Ishikawa (cell line): ENCODE results near the gene CHST15.

Experiments used
- CEBPB ChIP-seq: IDR thresholded peaks from 2 replicates; pipeline ENCODE4 v1.6.1; 2012
- CREB1 ChIP-seq: IDR thresholded peaks from 2 replicates; pipeline ENCODE4 v1.6.1; 2012; ENCODE audit warnings: low read depth
- EGR1 ChIP-seq: IDR thresholded peaks from 2 replicates; pipeline ENCODE4 v1.6.1; 2012
- EP300 ChIP-seq: IDR thresholded peaks from 2 replicates; pipeline ENCODE4 v1.6.1; 2012; ENCODE audit warnings: borderline replicate concordance
- FOXM1 ChIP-seq: IDR thresholded peaks from 2 replicates; pipeline ENCODE4 v1.6.1; 2012; ENCODE audit warnings: low read depth, borderline replicate concordance
- NFIC ChIP-seq: IDR thresholded peaks from 2 replicates; pipeline ENCODE4 v1.6.1; 2012
- RAD21 ChIP-seq: IDR thresholded peaks from 2 replicates; pipeline ENCODE4 v1.6.1; 2012; ENCODE audit warnings: low read depth
- TAF1 ChIP-seq: IDR thresholded peaks from 2 replicates; pipeline ENCODE4 v1.6.1; 2012; ENCODE audit warnings: low read depth, mild to moderate bottlenecking
- TCF12 ChIP-seq: IDR thresholded peaks from 2 replicates; pipeline ENCODE4 v1.6.1; 2012; ENCODE audit warnings: low read depth
- TEAD4 ChIP-seq: IDR thresholded peaks from 2 replicates; pipeline ENCODE4 v1.6.1; 2012
- YY1 ChIP-seq: IDR thresholded peaks from 2 replicates; pipeline ENCODE4 v1.6.1; 2012; ENCODE audit warnings: low read depth
- ZBTB7A ChIP-seq: IDR thresholded peaks from 2 replicates; pipeline ENCODE4 v1.6.1; 2012; ENCODE audit warnings: low read depth
- TF ChIP-seq, protein P1 (sequence below): IDR thresholded peaks from 2 replicates; pipeline ENCODE4 v1.6.1; 2012
- TF ChIP-seq, protein P2 (sequence below): IDR thresholded peaks from 2 replicates; pipeline ENCODE4 v1.6.1; 2012; ENCODE audit warnings: low read depth, mild to moderate bottlenecking
- TF ChIP-seq, protein P3 (sequence below): IDR thresholded peaks from 2 replicates; pipeline ENCODE4 v1.6.1; 2012

CHST15 gene

DNA sequence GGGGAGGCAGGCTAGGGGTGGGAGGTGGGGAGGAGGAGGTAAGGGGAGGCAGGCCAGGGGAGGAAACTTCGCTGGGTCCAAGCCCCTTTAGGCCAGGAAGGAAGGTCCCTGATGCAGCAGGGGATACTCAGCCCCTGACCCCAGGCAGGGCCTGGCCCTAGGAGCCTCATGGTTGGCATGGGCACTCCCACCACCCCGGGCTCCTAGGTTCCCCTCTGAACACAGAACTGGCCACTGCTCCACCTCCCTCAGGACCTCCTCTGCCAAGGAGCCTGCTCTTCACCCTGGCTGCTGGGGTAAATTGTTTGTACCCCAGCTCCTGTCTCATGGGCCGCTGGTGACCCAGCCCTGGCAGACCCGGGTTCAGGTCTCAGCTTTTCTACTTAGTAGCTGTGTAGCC, 25.8 kb upstream of the CHST15 start:
- TF ChIP-seq TEAD4 = no peak
- no peak for TF ChIP-seq NFIC

GRCh38 chr10:124117833-124118232, 24.4 kb upstream of the CHST15 start:
- TF ChIP-seq, protein P1, sequence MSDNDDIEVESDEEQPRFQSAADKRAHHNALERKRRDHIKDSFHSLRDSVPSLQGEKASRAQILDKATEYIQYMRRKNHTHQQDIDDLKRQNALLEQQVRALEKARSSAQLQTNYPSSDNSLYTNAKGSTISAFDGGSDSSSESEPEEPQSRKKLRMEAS = 0 out of 2 replicates have a peak, but pooled peaks have one; percentile 32
- TF ChIP-seq CEBPB (peak; percentile 84), ZBTB7A (no peak)

- TF ChIP-seq TEAD4 = no peak
- TF ChIP-seq EGR1 = no peak
- TF ChIP-seq FOXM1 = no peak
- TF ChIP-seq, protein P2, sequence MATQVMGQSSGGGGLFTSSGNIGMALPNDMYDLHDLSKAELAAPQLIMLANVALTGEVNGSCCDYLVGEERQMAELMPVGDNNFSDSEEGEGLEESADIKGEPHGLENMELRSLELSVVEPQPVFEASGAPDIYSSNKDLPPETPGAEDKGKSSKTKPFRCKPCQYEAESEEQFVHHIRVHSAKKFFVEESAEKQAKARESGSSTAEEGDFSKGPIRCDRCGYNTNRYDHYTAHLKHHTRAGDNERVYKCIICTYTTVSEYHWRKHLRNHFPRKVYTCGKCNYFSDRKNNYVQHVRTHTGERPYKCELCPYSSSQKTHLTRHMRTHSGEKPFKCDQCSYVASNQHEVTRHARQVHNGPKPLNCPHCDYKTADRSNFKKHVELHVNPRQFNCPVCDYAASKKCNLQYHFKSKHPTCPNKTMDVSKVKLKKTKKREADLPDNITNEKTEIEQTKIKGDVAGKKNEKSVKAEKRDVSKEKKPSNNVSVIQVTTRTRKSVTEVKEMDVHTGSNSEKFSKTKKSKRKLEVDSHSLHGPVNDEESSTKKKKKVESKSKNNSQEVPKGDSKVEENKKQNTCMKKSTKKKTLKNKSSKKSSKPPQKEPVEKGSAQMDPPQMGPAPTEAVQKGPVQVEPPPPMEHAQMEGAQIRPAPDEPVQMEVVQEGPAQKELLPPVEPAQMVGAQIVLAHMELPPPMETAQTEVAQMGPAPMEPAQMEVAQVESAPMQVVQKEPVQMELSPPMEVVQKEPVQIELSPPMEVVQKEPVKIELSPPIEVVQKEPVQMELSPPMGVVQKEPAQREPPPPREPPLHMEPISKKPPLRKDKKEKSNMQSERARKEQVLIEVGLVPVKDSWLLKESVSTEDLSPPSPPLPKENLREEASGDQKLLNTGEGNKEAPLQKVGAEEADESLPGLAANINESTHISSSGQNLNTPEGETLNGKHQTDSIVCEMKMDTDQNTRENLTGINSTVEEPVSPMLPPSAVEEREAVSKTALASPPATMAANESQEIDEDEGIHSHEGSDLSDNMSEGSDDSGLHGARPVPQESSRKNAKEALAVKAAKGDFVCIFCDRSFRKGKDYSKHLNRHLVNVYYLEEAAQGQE = no peak
- TF ChIP-seq RAD21 = no peak
- no peak for TF ChIP-seq TAF1
- TF ChIP-seq CEBPB = no peak
- TF ChIP-seq NFIC = no peak
- TF ChIP-seq, protein P3, sequence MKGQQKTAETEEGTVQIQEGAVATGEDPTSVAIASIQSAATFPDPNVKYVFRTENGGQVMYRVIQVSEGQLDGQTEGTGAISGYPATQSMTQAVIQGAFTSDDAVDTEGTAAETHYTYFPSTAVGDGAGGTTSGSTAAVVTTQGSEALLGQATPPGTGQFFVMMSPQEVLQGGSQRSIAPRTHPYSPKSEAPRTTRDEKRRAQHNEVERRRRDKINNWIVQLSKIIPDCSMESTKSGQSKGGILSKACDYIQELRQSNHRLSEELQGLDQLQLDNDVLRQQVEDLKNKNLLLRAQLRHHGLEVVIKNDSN = no peak
- TF ChIP-seq CREB1 = no peak
- TF ChIP-seq ZBTB7A = no peak
- TF ChIP-seq YY1 = no peak
- TF ChIP-seq, protein P1 = no peak
- no peak for TF ChIP-seq EP300
- no peak for TF ChIP-seq TCF12
Measured at GRCh38 chr10:124117511-124117785, 24.1 kb upstream of the CHST15 start.

DNA sequence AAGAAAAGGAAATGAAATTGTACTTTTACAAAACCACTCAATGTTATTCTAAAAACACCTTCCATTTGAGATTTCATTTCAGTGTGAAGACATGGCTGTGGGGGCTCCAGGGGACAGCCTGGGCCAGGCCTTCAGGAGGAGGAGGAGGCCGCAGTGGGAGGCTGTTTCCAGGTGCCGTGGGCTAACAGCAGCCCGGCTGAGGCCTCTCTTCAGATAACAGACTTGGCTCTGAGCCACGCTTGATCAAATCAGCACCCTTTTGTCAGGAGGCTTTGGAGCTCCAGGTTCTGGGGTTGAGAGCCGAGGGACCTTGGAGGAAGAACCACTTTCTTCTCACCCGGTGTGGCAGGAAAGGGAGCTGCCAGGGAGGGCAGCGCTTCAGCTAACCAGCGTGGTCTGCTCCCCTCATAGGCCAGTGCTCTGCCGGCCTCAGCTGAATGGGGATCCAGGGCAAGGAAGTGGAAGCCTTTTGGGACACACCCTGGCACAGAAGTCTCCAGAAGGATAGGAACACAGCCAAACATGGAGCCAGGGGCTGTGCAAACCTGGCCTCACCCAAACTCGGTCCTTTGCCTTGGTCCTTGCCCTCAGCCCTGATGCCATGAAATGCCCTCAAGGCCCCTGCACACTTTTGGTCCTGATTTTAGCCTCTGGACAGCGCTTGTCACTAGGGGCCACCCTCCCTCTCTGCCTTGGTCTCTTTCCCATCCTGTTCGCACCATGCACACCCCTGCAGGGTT, 23.5 kb upstream of the CHST15 start:
- TF ChIP-seq ZBTB7A = no peak
- TF ChIP-seq, protein P3 = no peak

- TF ChIP-seq, protein P3 = no peak
- TF ChIP-seq EP300 = no peak
- TF ChIP-seq YY1 = no peak
- no peak for TF ChIP-seq CEBPB
- no peak for TF ChIP-seq TAF1
- no peak for TF ChIP-seq FOXM1
- no peak for TF ChIP-seq CREB1
- TF ChIP-seq ZBTB7A = no peak
- TF ChIP-seq TCF12 = no peak
Measured at GRCh38 chr10:124114696-124115095, 21.3 kb upstream of the CHST15 start.

GRCh38 chr10:124112891-124113580, 19.6 kb upstream of the CHST15 start:
- TF ChIP-seq, protein P1 = no peak
- no peak for TF ChIP-seq EGR1

GRCh38 chr10:124110882-124111281, 17.5 kb upstream of the CHST15 start:
- TF ChIP-seq NFIC = no peak
- TF ChIP-seq, protein P1 = no peak
- TF ChIP-seq ZBTB7A = no peak
- TF ChIP-seq, protein P2 = no peak
- TF ChIP-seq TEAD4 = no peak
- TF ChIP-seq RAD21 = no peak
- no peak for TF ChIP-seq TAF1
